Naive thymus-derived CD4-positive, alpha-beta T cell (primary cell): ENCODE results near the gene MEX3A. TPM values are rescaled to one million over a fixed set of nuclear protein-coding genes. Genes with fewer than 3 reads are reported as not detected.

Experiments
- ATAC-seq: fragments of 150-1000 bp; cut with Tn5 transposase; 2 replicates; pipeline ENCODE4 v1.10.0; 2021; ENCODE audit warnings: mild to moderate bottlenecking, moderate library complexity
- CTCF ChIA-PET: fragments of 350-600 bp; sonication (Branson Sonifier 250); formaldehyde crosslinking; loops from one replicate; lab custom pipeline; 2021; ENCODE audit warnings: antibody characterized with exemption; lab: Charles Lee
- POLR2A ChIA-PET: fragments of 350-600 bp; sonication (Branson Sonifier 250); formaldehyde crosslinking; loops from one replicate; lab custom pipeline; 2021; ENCODE audit warnings: antibody characterized with exemption, inconsistent platforms; lab: Charles Lee
- DNase-seq, 9 donors: peaks; one replicate each; pipeline versions ENCODE4 v3.0.0 to v3.0.0-alpha.2; 2020 to 2022; ENCODE audit warnings: mixed read lengths in 1 of 9
- H3K27ac ChIP-seq: one replicate; pipeline ENCODE4 v1.7.0; 2013; ENCODE audit warnings: mild to moderate bottlenecking, low read depth, low read length, moderate library complexity
- H3K27me3 ChIP-seq, 2 donors: one replicate each; pipeline ENCODE4 v1.7.0; 2013; ENCODE audit warnings: low read length in 2 of 2, mild to moderate bottlenecking in 2 of 2, moderate library complexity in 2 of 2; ENCODE audit not compliant: control insufficient read depth in 2 of 2, insufficient read depth in 2 of 2
- H3K36me3 ChIP-seq, 3 experiments: 1 replicate in 2 of 3; 2 replicates in 1 of 3; pipeline ENCODE4 v1.7.0; 2013; ENCODE audit warnings: low read length in 3 of 3, mild to moderate bottlenecking in 3 of 3, moderate library complexity in 1 of 3; ENCODE audit not compliant: insufficient read depth in 3 of 3, control insufficient read depth in 2 of 3
- H3K4me1 ChIP-seq, 2 donors: one replicate each; pipeline ENCODE4 v1.7.0; 2013; ENCODE audit warnings: low read length in 2 of 2, mild to moderate bottlenecking in 2 of 2, moderate library complexity in 1 of 2; ENCODE audit not compliant: control insufficient read depth in 2 of 2, insufficient read depth in 2 of 2
- H3K4me3 ChIP-seq: 2 replicates; pipeline ENCODE4 v1.7.0; 2013; ENCODE audit warnings: mild to moderate bottlenecking, low read length
- H3K9me3 ChIP-seq, 3 experiments: 1 replicate in 2 of 3; 2 replicates in 1 of 3; pipeline ENCODE4 v1.7.0; 2013; ENCODE audit warnings: low read length in 3 of 3; ENCODE audit not compliant: control insufficient read depth in 2 of 3
- H3K27ac Mint-ChIP-seq, 9 donors: one replicate each; pipeline ENCODE4 v1.8.0; 2020 to 2022; ENCODE audit warnings: mixed read lengths in 9 of 9, mild to moderate bottlenecking in 8 of 9, moderate library complexity in 5 of 9, inconsistent platforms in 2 of 9
- H3K27me3 Mint-ChIP-seq, 5 donors: one replicate each; pipeline ENCODE4 v1.8.0; 2021 to 2022; ENCODE audit warnings: mixed read lengths in 5 of 5, mild to moderate bottlenecking in 1 of 5
- H3K36me3 Mint-ChIP-seq, 5 donors: one replicate each; pipeline ENCODE4 v1.8.0; 2020 to 2022; ENCODE audit warnings: mixed read lengths in 5 of 5, mild to moderate bottlenecking in 3 of 5, inconsistent platforms in 1 of 5
- H3K4me1 Mint-ChIP-seq, 7 donors: one replicate each; pipeline ENCODE4 v1.8.0; 2020 to 2022; ENCODE audit warnings: mixed read lengths in 7 of 7, mild to moderate bottlenecking in 3 of 7, inconsistent platforms in 1 of 7
- H3K4me3 Mint-ChIP-seq, 10 donors: one replicate each; pipeline ENCODE4 v1.8.0; 2020 to 2022; ENCODE audit warnings: mild to moderate bottlenecking in 10 of 10, mixed read lengths in 10 of 10, moderate library complexity in 6 of 10, inconsistent platforms in 2 of 10
- H3K9me3 Mint-ChIP-seq, 11 donors: one replicate each; pipeline ENCODE4 v1.8.0; 2020 to 2022; ENCODE audit warnings: mixed read lengths in 11 of 11, mild to moderate bottlenecking in 4 of 11, inconsistent platforms in 1 of 11, moderate library complexity in 1 of 11
- intact Hi-C, 2 donors: fragments of 100-400 bp; cut with micrococcal nuclease; formaldehyde crosslinking; loops; one replicate each; pipeline ENCODE4 v1.15.1; 2023
- polyA plus RNA-seq, 2 donors: library from polyadenylated mRNA; unstranded; fragments of 300-500 nt; fragmentation: Illumina TruSeq; gene quantifications; one replicate each; pipeline ENCODE4 v1.2.3, GENCODE V29; 2021
- total RNA-seq, 6 experiments: library from RNA in 5 of 6; stranded (reverse) in 5 of 6; gene quantifications; 1 replicate in 5 of 6; 2 replicates in 1 of 6; pipeline ENCODE4 v1.2.3 and lab custom pipeline; 2021 to 2026

The MEX3A gene
- total and polyA plus RNA-seq, 7 experiments from 2014 or later, result 0.05 to 0.15 (median 0.13) TPM; not detected in 3

DNA sequence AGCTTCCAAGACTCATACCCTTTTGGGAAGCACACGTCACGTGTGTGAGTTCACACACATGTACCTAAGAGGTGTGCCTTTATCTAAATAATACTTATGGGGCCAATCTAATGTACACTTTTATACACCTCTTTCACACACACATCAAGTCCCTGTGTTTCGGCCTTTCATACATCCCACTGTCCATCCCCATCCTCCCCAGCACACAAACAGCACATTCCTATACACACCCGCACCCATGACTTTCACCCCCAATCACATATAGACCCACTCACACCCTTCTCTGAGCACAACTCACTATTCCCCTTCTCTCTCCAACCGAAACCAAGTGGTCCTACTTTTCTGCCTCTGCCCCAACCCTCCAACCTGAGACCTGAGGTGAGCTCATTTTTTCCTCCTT, 3.5 kb downstream of the MEX3A start:
- DNase-seq, result no peak

DNA sequence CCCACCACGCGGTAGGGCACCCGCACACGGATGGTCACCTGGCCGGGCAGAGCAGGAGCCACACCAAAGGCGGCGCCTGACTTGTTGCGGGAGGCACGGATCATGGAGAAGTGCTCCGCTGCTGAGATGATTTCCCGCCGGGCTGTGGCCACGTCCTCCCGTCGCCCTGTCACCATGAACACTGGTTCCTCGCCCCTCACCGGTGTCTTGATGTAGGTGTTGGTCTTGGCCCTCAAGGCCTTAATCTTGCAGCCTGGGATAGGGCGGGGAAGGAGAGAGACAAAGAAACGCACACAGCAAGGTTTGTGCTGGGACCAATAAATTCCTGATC, 4.9 kb downstream of the MEX3A start:
- H3K4me1 ChIP-seq, result peaks cover 0 to 5% of the 10 kb centered on the region in 2 donors
- intact Hi-C loops, result no loop called here
- no peak overlapping the region for H3K4me3 ChIP-seq
- DNase-seq (no peak), ATAC-seq (no peak)
- H3K4me1 Mint-ChIP-seq, result peaks cover 0 to 15% (median 0%) of the 10 kb centered on the region in 7 donors
- H3K36me3 ChIP-seq, result no peaks in the 10 kb centered on the region
- peaks cover 0 to 55% (median 5%) of the 10 kb centered on the region in 5 donors for H3K27me3 Mint-ChIP-seq
- H3K9me3 ChIP-seq, result no peaks in the 10 kb centered on the region
- peaks cover 0 to 2% (median 0%) of the 10 kb centered on the region in 11 donors for H3K9me3 Mint-ChIP-seq
- POLR2A ChIA-PET, result no interaction called here
- no peaks in the 10 kb centered on the region for H3K27me3 ChIP-seq
- no peaks in the 10 kb centered on the region for H3K36me3 Mint-ChIP-seq
- H3K27ac Mint-ChIP-seq, result no peak overlapping the region
- H3K27ac ChIP-seq, result no peak overlapping the region
- H3K4me3 Mint-ChIP-seq, result no peak overlapping the region
- CTCF ChIA-PET, result no interaction called here

More for the DNA sequence above, 3.5 kb downstream of the MEX3A start:
- Histone ChIP-seq H3K4me1 (peaks cover 3 to 5% of the 10 kb centered on the region in 2 donors), H3K36me3 (no peaks in the 10 kb centered on the region), H3K4me3 (no peak overlapping the region), H3K9me3 (no peaks in the 10 kb centered on the region), H3K27me3 (no peaks in the 10 kb centered on the region), H3K27ac (no peak overlapping the region)
- peaks cover 0 to 2% (median 0%) of the 10 kb centered on the region in 11 donors for H3K9me3 Mint-ChIP-seq
- no peak for ATAC-seq
- peak overlapping the region in 1 of 9 donors; percentile 3 for H3K27ac Mint-ChIP-seq
- no peaks in the 10 kb centered on the region for H3K36me3 Mint-ChIP-seq
- no peak overlapping the region for H3K4me3 Mint-ChIP-seq
- peaks cover 0 to 21% (median 6%) of the 10 kb centered on the region in 7 donors for H3K4me1 Mint-ChIP-seq
- intact Hi-C loops, result no loop called here
- ChIA-PET CTCF (interaction anchor here (1.0 kb wide), 1 partner anchor 13 kb away, joined by 4 read pairs; no protein-coding TSS in a partner anchor), POLR2A (no interaction called here)
- H3K27me3 Mint-ChIP-seq, result peaks cover 3 to 58% (median 12%) of the 10 kb centered on the region in 5 donors

DNA sequence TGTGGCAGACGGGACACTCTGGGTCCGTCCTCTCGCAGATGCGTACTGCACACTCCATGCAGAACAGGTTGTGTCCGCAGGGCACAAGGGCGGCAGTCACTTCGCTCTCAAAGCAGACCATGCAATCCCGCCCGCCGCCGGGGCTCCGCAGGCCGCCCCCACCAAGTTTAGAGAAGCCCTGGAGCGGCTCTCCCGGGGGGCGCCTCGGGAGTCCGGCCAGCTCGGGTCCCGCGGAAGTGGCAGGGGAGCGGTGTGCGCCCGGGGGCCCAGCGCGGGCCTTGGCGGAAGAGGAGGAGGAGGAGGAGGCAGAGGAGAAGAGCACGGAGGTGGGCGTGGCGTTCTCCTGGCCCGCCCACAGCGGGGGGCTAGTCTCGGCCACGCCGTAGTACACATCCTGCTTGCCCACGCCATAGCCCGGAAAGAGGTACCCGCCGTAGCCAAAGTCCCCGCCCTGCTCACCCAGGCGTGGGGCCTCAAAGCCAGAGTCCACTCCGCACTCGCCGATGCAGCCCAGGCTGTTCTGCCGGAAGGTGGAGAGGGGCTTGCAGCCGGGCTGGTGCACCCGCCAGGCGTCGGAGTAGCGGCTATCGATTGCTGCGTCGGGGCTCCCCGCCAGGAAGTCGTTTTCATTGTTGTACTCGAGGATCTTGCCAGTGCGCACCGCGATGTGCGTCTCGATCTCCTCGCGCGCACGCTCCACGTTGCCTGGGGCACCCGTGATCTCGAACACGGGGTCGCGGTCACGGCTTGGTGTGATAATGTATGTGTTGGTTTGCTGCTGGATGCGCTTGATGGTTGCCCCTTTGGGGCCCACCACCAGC, 5.4 kb downstream of the MEX3A start:
- H3K4me3 ChIP-seq, result no peak overlapping the region
- H3K9me3 Mint-ChIP-seq, result peaks cover 0 to 2% (median 0%) of the 10 kb centered on the region in 11 donors
- peaks cover 0 to 1% of the 10 kb centered on the region in 2 donors for H3K4me1 ChIP-seq
- H3K36me3 Mint-ChIP-seq, result no peaks in the 10 kb centered on the region
- ATAC-seq (peak; percentile 65), DNase-seq (no peak)
- H3K9me3 ChIP-seq, result no peaks in the 10 kb centered on the region
- intact Hi-C loops, result no loop called here
- H3K4me3 Mint-ChIP-seq, result peak overlapping the region in 2 of 10 donors; percentile 51 to 56
- peaks cover 0 to 15% (median 0%) of the 10 kb centered on the region in 7 donors for H3K4me1 Mint-ChIP-seq
- H3K27ac ChIP-seq, result no peak overlapping the region
- no peaks in the 10 kb centered on the region for H3K36me3 ChIP-seq
- H3K27me3 Mint-ChIP-seq, result peaks cover 0 to 54% (median 5%) of the 10 kb centered on the region in 5 donors
- H3K27me3 ChIP-seq, result no peaks in the 10 kb centered on the region
- no peak overlapping the region for H3K27ac Mint-ChIP-seq
- CTCF ChIA-PET, result no interaction called here
- POLR2A ChIA-PET, result no interaction called here

DNA sequence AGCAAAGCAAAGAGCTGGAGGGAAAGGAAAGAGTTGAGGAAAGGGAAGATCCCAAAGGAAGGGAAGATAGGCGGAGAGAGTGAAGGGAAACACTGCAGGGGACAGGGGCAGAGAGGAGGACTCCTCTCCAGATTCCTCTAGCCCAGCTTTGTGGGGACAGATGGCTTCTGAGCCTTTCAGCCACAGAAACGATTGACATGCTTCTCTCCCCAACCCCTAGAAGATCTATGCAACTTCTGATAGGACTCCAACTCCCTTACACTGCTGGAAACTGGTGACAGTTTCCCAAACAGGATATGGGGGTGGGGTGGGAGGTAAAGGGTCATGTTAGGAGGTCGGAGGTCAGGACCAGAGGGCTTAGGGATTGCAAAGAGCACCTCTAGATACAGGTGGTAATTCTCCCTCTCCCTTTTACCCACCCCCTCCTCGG, 6.5 kb downstream of the MEX3A start:
- Histone ChIP-seq H3K27me3 (no peaks in the 10 kb centered on the region), H3K27ac (no peak overlapping the region), H3K9me3 (no peaks in the 10 kb centered on the region), H3K4me1 (no peaks in the 10 kb centered on the region), H3K4me3 (no peak overlapping the region), H3K36me3 (no peaks in the 10 kb centered on the region)
- ChIA-PET CTCF (interaction anchor here (1.2 kb wide), 1 partner anchor 54 kb away, joined by 3 read pairs; no protein-coding TSS in a partner anchor), POLR2A (no interaction called here)
- H3K4me1 Mint-ChIP-seq, result peaks cover 0 to 10% (median 0%) of the 10 kb centered on the region in 7 donors
- intact Hi-C loops, result no loop called here
- peaks cover 0 to 2% (median 0%) of the 10 kb centered on the region in 11 donors for H3K9me3 Mint-ChIP-seq
- peaks cover 0 to 49% (median 5%) of the 10 kb centered on the region in 5 donors for H3K27me3 Mint-ChIP-seq
- no peak overlapping the region for H3K27ac Mint-ChIP-seq
- peak overlapping the region in 3 of 10 donors; percentile 40 to 73 (median 51) for H3K4me3 Mint-ChIP-seq
- ATAC-seq (no peak), DNase-seq (no peak)
- H3K36me3 Mint-ChIP-seq, result no peaks in the 10 kb centered on the region

DNA sequence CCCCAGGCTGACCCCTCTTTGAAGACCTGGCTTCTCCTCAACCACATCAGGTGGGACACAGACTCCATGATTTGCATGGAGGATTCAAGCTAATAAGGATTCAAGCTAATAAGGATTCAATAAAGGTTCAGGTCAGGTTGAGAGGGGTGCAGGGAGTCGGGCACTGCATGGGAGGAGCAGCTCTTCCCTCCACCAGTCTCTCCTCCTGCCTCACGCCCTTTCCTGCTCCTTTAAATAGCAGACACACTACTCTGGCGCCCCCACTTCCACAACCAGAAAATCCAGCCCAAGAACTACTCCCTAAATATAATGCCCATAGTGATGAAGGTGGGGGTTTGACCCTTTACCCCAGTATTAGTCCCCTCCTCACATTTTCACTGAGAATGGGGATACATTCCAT, 7.1 kb downstream of the MEX3A start:
- Mint-ChIP-seq H3K4me1 (peaks cover 0 to 10% (median 0%) of the 10 kb centered on the region in 7 donors), H3K27ac (no peak overlapping the region), H3K27me3 (peaks cover 0 to 48% (median 5%) of the 10 kb centered on the region in 5 donors), H3K4me3 (peak overlapping the region in 1 of 10 donors; percentile 51), H3K9me3 (peaks cover 0 to 2% (median 0%) of the 10 kb centered on the region in 11 donors), H3K36me3 (no peaks in the 10 kb centered on the region)
- ATAC-seq, result no peak
- Histone ChIP-seq H3K4me3 (no peak overlapping the region), H3K27ac (no peak overlapping the region), H3K36me3 (no peaks in the 10 kb centered on the region), H3K27me3 (no peaks in the 10 kb centered on the region), H3K4me1 (no peaks in the 10 kb centered on the region), H3K9me3 (no peaks in the 10 kb centered on the region)
- ChIA-PET POLR2A (no interaction called here), CTCF (interaction anchor here (1.2 kb wide), 1 partner anchor 55 kb away, joined by 3 read pairs; no protein-coding TSS in a partner anchor)
- DNase-seq, result no peak
- intact Hi-C loops, result no loop called here

DNA sequence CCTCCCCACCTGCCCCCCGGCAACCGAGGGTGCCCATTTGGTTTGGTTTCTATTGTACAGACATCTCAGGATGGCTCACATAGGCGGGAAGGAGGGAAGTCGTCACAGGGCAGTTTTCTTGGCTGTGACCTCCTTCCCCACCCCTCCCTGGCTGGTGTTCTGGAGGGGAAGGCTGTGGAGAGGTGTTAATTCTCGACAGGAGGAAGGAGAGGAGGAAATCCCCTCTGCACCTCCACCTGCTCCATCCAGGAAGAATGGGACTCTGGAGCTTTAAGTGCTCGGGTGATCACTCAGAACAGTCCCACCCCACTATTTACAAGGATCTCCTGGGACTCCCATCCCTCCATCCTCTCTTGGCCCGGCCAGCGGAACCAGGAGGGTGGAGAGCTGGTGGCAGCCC, 7.6 kb downstream of the MEX3A start:
- H3K27ac ChIP-seq, result no peak overlapping the region
- POLR2A ChIA-PET, result no interaction called here
- H3K36me3 ChIP-seq, result no peaks in the 10 kb centered on the region
- Mint-ChIP-seq H3K4me1 (peaks cover 0 to 10% (median 0%) of the 10 kb centered on the region in 7 donors), H3K4me3 (no peak overlapping the region), H3K27me3 (peaks cover 0 to 44% (median 5%) of the 10 kb centered on the region in 5 donors), H3K36me3 (no peaks in the 10 kb centered on the region), H3K9me3 (peaks cover 0 to 2% (median 0%) of the 10 kb centered on the region in 11 donors), H3K27ac (no peak overlapping the region)
- CTCF ChIA-PET, result interaction anchor here (0.6 to 1.2 kb wide), 2 partner anchors 55 to 135 kb away, joined by 3 read pairs; no protein-coding TSS in a partner anchor
- H3K4me1 ChIP-seq, result no peaks in the 10 kb centered on the region
- DNase-seq (no peak), ATAC-seq (no peak)
- intact Hi-C loops, result no loop called here
- no peaks in the 10 kb centered on the region for H3K9me3 ChIP-seq
- no peaks in the 10 kb centered on the region for H3K27me3 ChIP-seq
- H3K4me3 ChIP-seq, result no peak overlapping the region
